ENCODE measurements around the gene USP15.

DNA sequence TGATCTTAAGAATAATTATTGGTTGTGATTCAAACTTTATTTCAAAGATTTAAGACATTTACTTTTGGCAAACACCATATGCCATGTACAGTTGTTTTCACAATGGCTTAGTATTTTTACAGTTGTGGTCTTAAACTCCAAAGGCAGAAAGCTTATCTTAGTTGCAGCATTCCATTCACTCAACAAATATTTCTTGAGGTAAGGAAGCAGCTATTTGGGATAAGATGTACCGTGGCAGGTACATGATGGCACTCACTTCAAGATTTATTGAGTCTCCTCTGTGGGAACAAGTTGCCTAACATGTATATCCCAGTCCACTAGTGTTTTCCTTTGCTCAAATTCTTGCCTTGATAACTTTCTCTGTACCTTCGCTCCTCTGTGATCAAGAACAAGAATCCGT lies 198.4 kb downstream of the USP15 start:
- TF ChIP-seq, protein P1, sequence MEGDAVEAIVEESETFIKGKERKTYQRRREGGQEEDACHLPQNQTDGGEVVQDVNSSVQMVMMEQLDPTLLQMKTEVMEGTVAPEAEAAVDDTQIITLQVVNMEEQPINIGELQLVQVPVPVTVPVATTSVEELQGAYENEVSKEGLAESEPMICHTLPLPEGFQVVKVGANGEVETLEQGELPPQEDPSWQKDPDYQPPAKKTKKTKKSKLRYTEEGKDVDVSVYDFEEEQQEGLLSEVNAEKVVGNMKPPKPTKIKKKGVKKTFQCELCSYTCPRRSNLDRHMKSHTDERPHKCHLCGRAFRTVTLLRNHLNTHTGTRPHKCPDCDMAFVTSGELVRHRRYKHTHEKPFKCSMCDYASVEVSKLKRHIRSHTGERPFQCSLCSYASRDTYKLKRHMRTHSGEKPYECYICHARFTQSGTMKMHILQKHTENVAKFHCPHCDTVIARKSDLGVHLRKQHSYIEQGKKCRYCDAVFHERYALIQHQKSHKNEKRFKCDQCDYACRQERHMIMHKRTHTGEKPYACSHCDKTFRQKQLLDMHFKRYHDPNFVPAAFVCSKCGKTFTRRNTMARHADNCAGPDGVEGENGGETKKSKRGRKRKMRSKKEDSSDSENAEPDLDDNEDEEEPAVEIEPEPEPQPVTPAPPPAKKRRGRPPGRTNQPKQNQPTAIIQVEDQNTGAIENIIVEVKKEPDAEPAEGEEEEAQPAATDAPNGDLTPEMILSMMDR (IDR thresholded peaks at IDR 0.05), result no peak
- no peak for TF ChIP-seq POLR2A (IDR thresholded peaks at IDR 0.05)

All from vagina (tissue), 2 donors.